ENCODE data around the gene GPR153.
A peak's percentile ranks its signal among the peaks of the same experiment; 100 is the strongest.

Gene GPR153

GRCh38 chr1:6269720-6270400 is 9.0 kb upstream of the GPR153 start:
- no peak for DNase-seq (ENCODE audit: low read depth in 2 of 2)

DNA sequence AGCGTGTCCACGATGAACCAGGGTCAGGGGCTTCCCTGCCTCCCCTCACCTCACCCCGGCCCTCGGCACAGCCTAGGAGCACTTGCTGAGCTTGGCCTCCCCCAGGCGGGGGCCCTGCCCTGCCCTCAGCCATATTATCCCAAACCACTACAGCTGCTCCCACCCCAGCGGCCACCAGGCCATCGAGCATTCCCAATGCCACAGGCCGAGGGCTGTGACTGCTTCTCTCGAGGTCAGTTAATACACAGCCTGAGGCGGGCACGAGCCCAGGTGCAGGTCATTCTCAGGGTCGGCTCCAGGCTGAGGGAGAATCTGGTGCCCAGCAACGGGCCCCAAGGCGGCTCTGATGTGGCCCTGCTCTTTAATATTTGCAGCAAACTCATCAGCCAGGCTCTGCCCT is 8.4 kb upstream of the GPR153 start:
- DNase-seq (ENCODE audit: low read depth in 2 of 2) = no peak

DNA sequence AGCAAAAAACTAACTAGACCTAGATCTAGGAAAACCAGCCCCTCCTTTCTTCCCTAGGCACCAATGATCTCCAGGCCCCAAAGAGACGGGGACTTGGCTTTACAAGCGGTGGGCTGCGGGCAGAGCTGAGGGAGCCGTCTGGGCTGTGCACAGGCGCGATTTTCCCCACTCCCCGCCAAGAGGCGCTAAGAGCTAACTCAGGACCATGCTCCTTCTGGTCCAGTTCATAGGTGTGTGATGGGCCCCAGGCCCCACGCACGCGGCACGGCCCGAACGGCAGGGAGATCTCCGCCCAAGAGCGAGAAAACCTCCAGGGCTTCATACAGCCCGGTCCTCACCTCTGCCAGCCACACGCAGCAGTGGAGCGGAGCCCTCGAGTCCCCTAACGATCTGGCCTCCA is 7.5 kb upstream of the GPR153 start:
- DNase-seq (ENCODE audit: low read depth in 2 of 2) = no peak

DNA sequence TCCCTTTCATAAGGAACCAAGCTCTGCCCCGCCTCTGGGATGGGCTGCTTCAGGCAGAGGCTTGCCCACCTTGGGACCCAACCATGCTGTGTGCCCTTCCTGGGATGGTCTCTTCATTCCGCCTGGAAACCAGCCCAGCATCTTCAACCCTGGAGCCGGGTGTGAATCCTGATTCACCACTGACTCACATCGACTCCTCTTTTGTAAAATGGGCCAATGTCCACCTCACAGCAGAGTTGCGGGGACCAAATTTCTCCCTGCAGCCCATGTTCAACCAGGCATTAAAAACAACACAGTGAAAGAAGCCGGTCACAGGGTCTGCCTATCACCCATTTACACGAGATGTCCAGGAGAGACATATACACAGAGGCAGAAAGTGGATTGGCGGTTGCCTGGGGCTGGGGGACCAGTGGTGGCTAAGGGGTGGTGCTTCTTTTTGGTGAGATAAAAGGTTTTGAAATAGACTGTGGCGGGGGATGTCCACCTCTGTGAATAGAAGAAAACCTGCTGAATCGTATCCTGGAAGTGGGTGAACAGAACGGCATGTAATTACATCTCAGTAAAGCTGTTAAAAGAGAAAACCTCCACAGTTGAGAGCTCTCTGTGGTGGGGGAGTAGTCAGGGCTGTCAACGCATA is 6.9 kb upstream of the GPR153 start:
- DNase-seq (ENCODE audit: low read depth in 2 of 2) = no peak

- DNase-seq (ENCODE audit: low read depth in 2 of 2) = no peak
Measured at GRCh38 chr1:6266641-6267040, 5.7 kb upstream of the GPR153 start.

DNA sequence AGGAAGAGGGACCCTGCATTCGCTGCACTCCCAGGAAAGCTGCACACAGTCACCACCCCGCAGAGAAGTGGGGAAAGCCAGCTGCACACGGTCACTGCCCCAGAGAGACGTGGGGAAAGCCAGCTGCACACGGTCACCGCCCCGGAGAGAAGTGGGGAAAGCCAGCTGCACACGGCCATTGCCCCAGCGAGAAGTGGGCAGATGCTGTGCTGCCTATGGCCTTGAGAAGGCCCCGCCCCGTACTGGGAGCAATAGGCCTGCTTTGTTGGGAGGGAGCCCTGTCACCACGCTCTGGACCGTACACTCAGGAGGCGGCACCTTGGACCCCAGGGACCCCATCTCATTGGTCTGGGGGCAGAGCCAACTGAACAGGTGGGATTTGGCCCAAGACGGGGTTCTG is 4.3 kb upstream of the GPR153 start:
- DNase-seq (ENCODE audit: low read depth in 2 of 2) = no peak

GRCh38 chr1:6263716-6264115 is 2.8 kb upstream of the GPR153 start:
- no peak for DNase-seq (ENCODE audit: low read depth in 2 of 2)

DNA sequence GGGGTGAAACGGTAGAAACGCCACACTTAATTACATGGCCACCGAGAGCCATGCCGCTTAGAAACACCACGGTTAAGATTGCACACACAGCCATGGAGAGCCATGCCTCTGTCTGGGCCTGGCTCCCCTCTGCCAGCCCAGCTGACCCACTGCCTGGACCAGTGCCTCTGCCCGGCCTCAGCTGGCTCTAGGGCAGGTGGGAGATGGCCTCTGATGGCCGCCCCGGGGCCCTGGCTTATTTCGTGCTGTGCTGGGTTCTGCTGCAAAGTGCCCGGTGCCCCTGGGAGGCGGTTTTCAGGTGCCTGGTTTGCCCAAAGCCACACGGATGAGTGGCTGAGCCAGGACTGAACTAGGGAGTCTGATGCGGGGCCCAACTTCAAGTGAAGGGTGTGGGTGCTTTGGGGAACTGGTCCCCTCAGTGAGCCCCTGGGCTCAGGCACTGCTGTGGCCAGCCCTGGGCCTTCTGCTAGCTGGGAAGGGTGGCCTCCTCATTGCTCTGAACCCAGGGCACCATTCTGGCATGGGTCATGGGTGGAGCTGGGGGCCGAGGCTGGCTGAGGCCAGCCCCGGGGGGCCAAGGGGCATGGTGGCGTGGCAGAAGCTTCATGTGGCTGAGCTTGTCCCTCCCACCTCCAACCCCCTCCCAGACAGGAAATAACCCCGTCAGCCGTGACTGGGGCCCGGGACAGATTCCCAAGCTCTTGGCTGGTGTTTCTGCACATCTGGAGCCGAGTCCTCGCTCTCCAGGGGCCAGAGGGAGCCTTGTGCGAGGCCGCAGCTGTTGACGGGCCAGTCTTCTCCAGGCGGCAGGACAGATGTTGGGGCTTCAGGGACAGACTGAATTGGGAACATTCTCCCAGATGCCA is 1.9 kb upstream of the GPR153 start:
- DNase-seq (ENCODE audit: low read depth in 2 of 2) = no peak

DNA sequence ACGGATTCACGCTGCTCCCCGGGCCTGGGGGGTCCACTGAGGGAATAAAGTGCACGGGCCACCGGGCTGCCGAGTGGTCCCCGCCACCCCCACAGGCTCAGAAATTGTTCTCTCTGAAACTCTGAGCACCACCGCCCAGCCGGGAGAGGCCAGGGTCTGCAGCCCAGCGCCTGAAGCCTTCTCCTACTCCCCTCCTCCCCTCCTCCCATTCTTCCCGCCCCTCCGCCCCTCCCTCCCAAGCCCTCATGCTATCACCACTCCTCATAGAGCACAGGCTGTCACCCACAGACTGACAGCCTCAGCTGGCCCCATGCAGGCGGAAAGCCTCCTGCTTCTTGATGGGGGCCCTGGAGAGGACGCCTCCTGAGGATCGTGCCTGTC is 707 bp upstream of the GPR153 start:
- no peak for DNase-seq (ENCODE audit: low read depth in 2 of 2)

DNA sequence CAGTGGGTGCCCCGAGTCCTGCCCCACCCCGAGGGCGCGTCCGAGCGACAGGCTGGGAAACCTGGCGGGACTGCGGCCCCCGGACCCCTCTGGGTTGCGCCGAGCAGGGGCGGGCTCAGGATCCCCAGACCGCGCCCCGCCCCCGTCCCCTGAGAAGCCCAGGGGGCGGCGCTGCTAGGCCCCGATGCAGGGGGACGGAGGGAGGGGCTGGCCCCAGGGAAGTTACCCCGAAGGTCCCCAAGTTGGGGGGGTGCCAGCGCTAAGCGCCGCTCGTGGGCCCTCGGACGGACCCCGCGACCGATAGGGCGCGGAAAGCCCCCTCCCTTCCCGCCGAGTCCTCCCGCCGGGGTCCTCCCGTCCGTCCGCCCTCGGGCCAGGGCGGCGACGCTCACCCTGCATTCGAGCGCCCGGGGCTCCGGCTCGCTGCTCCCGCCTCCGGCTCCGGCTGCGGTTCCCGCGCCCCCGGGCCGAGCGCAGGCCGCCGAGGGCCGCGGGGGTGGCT is 414 bp downstream of the GPR153 start:
- DNase-seq (ENCODE audit: low read depth in 2 of 2) = no peak

GRCh38 chr1:6259491-6260362 is 1.2 kb downstream of the GPR153 start:
- DNase-seq (ENCODE audit: low read depth in 2 of 2) = peak; percentile 54 to 67

DNA sequence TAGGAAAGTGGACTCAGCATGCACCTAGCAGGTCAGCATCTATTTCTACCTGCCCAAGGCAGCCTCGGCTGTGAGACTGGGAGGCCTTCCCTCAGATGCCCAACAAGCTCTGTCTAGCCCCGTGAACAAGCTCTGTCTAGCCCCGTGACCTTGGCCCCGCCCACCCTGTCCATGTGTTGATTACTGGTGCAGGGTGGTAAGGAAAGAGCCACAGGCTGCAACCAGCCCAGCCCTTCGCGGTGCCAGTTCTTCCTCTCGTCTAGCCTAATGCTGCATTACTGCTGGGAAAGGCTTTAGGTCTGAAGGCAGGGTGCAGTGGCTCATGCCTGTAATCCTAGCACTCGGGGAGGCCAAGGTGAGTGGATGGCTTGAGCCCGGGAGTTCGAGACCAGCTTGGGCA is 2.2 kb downstream of the GPR153 start:
- no peak for DNase-seq (ENCODE audit: low read depth in 2 of 2)

DNA sequence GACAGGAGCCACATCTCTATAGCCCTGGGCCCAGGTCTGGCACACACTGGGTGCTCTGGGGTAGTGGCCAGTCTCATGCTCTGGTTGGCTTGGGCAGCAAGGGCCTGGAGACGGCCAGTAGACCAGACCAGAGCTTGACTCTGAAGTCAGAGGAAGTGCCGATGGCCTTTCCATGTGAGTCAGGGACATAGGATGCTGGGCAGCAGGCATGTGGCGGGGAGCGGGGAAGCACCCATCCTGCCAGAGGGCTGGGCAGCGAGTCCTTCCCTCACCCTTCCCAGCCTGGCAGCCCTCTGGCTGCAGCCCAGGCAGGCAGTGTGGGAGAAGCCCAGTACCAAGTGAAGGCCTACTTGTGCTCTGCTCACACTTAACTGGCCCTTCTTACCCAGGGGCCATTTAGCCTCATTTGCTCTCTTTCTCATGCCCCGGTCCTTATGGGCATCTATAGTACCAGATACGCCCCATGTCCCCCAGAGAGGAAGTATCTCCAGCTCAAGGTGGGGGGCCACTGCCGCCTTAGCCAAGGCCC is 3.3 kb downstream of the GPR153 start:
- DNase-seq (ENCODE audit: low read depth in 2 of 2) = no peak

DNA sequence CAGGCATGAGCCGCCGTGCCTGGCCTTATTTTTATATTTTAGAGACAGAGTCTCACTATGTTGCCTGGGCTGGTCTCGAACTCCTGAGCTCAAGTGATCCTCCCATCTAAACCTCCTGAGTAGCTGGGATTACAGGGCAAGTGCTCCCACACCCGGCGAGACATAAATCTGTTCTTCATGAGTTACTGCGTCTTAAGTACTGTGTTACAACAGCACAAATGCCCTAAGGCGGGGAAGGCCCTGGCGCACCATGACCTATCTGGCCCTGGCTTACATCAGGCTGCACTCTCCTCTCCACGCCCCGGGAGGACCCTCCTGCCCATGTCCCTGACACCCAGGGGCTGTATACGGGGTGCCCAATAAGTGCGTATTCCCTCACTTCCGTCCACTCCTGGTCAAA is 4.3 kb downstream of the GPR153 start:
- no peak for DNase-seq (ENCODE audit: low read depth in 2 of 2)

GRCh38 chr1:6254691-6255090 is 6.2 kb downstream of the GPR153 start:
- DNase-seq (ENCODE audit: low read depth in 2 of 2) = no peak

GRCh38 chr1:6253380-6253779 is 7.5 kb downstream of the GPR153 start:
- no peak for DNase-seq (ENCODE audit: low read depth in 2 of 2)

DNA sequence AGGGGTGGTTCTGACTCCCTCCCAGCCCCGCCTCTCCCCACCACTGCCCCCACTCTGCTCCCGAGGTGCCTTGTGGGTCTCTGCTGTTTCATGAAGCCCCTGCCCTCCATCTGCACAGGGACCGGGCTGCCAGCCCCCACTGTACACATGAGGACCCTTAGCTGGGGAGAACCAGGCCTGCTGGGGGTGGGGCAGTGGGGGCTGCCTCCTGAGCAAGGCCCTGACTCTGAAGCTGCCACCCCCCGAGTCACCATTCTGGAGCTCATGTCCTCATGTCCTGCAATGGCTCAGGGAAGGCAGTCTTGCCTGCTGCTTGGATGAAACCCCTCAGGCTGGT is 8.6 kb downstream of the GPR153 start:
- DNase-seq (ENCODE audit: low read depth in 2 of 2) = no peak

GRCh38 chr1:6251681-6252373 is 9.1 kb downstream of the GPR153 start:
- DNase-seq (ENCODE audit: low read depth in 2 of 2) = no peak

DNA sequence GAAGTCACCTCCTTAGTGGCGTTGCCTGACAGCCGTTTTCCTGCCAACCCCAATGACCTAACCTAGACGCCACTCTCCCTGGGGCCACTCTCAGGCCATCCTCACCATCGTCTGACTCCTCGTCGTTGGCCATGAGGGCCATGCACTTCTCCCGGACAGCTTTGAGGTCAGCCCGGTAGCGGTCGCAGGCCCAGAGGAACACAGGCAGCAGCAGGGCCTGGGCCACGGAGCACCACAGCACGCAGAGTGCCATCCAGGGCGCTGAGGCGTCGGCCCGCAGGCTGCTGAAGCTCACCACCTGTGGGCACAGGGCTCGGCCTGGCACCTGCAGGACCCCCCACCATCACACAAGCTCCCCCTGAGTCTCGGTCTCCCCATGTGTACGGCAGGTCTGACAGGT is 9.7 kb downstream of the GPR153 start:
- DNase-seq (ENCODE audit: low read depth in 2 of 2) = no peak

- no peak for DNase-seq (ENCODE audit: low read depth in 2 of 2)
Measured at GRCh38 chr1:6249739-6250689, 10.9 kb downstream of the GPR153 start.

Data from stimulated activated CD8-positive, alpha-beta memory T cell treated with anti-CD3 and anti-CD28 coated beads, Interleukin-2, amount 100 ng/mL, for 1 hour (primary cell).